Coronary artery (tissue), 2 donors: ENCODE data around the gene AADAC.
"Not testable (repeated sequence)": the region's sequence is repeated elsewhere in the genome, so short reads cannot be mapped to it uniquely, and the experiment has no call there.

Experiments used
- DNase-seq: peaks from one replicate; pipeline ENCODE4 v3.0.0-alpha.2; 2017; ENCODE audit warnings: low spot score
- H3K27ac ChIP-seq, 2 donors: fragments of 200-600 bp; sonication (generic); one replicate each; pipeline ENCODE4 v1.5.1; 2016 to 2019
- H3K4me3 ChIP-seq: fragments of 200-600 bp; sonication (generic); 2 replicates; pipeline ENCODE4 v1.5.1; 2016; ENCODE audit warnings: mild to moderate bottlenecking, moderate library complexity
- CTCF ChIP-seq: fragments of 200-600 bp; sonication (generic); IDR thresholded peaks from one replicate; pipeline ENCODE4 v1.5.1; 2019; ENCODE audit warnings: antibody characterized with exemption

Gene AADAC

GRCh38 chr3:151787626-151788025 lies 26.3 kb upstream of the AADAC start:
- no peak for TF ChIP-seq CTCF
- DNase-seq = no peak
- Histone ChIP-seq H3K27ac (no peak overlapping the region), H3K4me3 (no peak overlapping the region)

GRCh38 chr3:151788401-151788800 lies 25.5 kb upstream of the AADAC start:
- no peak for TF ChIP-seq CTCF
- Histone ChIP-seq H3K27ac (no peak overlapping the region), H3K4me3 (no peak overlapping the region)
- no peak for DNase-seq

GRCh38 chr3:151789853-151790463 lies 24.0 kb upstream of the AADAC start:
- Histone ChIP-seq H3K27ac (no peak overlapping the region), H3K4me3 (no peak overlapping the region)
- no peak for TF ChIP-seq CTCF
- no peak for DNase-seq

GRCh38 chr3:151790763-151791162 lies 23.2 kb upstream of the AADAC start:
- not testable (repeated sequence) for DNase-seq, H3K4me3 ChIP-seq, H3K27ac ChIP-seq

- no peak for DNase-seq
These were observed 21.5 kb upstream of the AADAC start for GRCh38 chr3:151792411-151792810.

GRCh38 chr3:151793636-151794035 lies 20.3 kb upstream of the AADAC start:
- no peak for DNase-seq
- no peak for TF ChIP-seq CTCF
- Histone ChIP-seq H3K4me3 (no peak overlapping the region), H3K27ac (no peak overlapping the region)

More at GRCh38 chr3:151792411-151792810, 21.5 kb upstream of the AADAC start:
- Histone ChIP-seq H3K4me3 (no peak overlapping the region), H3K27ac (no peak overlapping the region)
- no peak for TF ChIP-seq CTCF

- Histone ChIP-seq H3K27ac (no peak overlapping the region), H3K4me3 (no peak overlapping the region)
- no peak for DNase-seq
- TF ChIP-seq CTCF = no peak
These were observed 19.8 kb upstream of the AADAC start for GRCh38 chr3:151794080-151794479.

- Histone ChIP-seq H3K27ac (no peak overlapping the region), H3K4me3 (no peak overlapping the region)
- no peak for DNase-seq
- TF ChIP-seq CTCF = no peak
These were observed 18.6 kb upstream of the AADAC start for GRCh38 chr3:151795276-151795675.
